HepG2 (cell line): Measurements from ENCODE around the gene SRPRB.

Source experiments
- CTCF ChIP-seq: sonication (generic); formaldehyde crosslinking; IDR thresholded peaks from 2 replicates; pipeline ENCODE4 v1.5.0; 2020; ENCODE audit warnings: mild to moderate bottlenecking, missing genetic modification reagents, moderate library complexity
- EZH2 ChIP-seq: conservative IDR thresholded peaks from 2 replicates; pipeline ENCODE4 v1.6.1; 2012; ENCODE audit warnings: mild to moderate bottlenecking, low read depth, low read length, moderate library complexity
- GATAD1 ChIP-seq: IDR thresholded peaks from 2 replicates; pipeline ENCODE4 v1.6.1; 2016; ENCODE audit warnings: missing genetic modification reagents, missing compliant biosample characterization
- IKZF4 ChIP-seq: sonication (generic); formaldehyde crosslinking; IDR thresholded peaks from 2 replicates; pipeline ENCODE4 v1.5.1; 2020; ENCODE audit warnings: borderline replicate concordance, mild to moderate bottlenecking, low read depth, missing genetic modification reagents; ENCODE audit errors: not compliant biosample characterization
- POLR2AphosphoS5 ChIP-seq: IDR thresholded peaks from 2 replicates; pipeline ENCODE4 v1.6.1; 2012; ENCODE audit warnings: low read depth, low read length
- RERE ChIP-seq: IDR thresholded peaks from 2 replicates; pipeline ENCODE4 v1.6.1; 2016; ENCODE audit warnings: low read depth, missing genetic modification reagents, missing compliant biosample characterization
- ZBTB43 ChIP-seq: sonication (generic); formaldehyde crosslinking; conservative IDR thresholded peaks from 2 replicates; pipeline ENCODE4 v1.4.0; 2020; ENCODE audit warnings: missing genetic modification reagents
- ZNF354B ChIP-seq: sonication (generic); formaldehyde crosslinking; IDR thresholded peaks from 2 replicates; pipeline ENCODE4 v1.8.0; 2022; ENCODE audit warnings: mild to moderate bottlenecking, missing genetic modification reagents
- ZNF572 ChIP-seq: sonication (generic); formaldehyde crosslinking; IDR thresholded peaks from 2 replicates; pipeline ENCODE4 v1.5.1; 2020; ENCODE audit warnings: mild to moderate bottlenecking, missing genetic modification reagents

- no peak for TF ChIP-seq CTCF (CRISPR knock-in tag)
- no peak for TF ChIP-seq GATAD1
- no peak for TF ChIP-seq EZH2
- no peak for TF ChIP-seq POLR2AphosphoS5
- no peak for TF ChIP-seq ZNF354B (CRISPR knock-in tag)
- no peak for TF ChIP-seq ZNF572
- TF ChIP-seq IKZF4 (CRISPR knock-in tag): no peak
- TF ChIP-seq ZBTB43 (CRISPR knock-in tag): no peak
- no peak for TF ChIP-seq RERE (CRISPR knock-in tag)
These were observed 7.3 kb downstream of the SRPRB start for GRCh38 chr3:133812872-133813271.
